MCF 10A (cell line): ENCODE data around the gene PAQR3. TPM values are rescaled to one million over a fixed set of nuclear protein-coding genes. Genes with fewer than 3 reads are reported as not detected.

Experiments used
- BruUV-seq: library from RNA; stranded (reverse); fragments of 400-500 nt; replicated peaks from 2 replicates; lab custom pipeline; 2021; lab: Mats Ljungman, UMichigan
- CTCF ChIA-PET: fragments of 300-600 bp; sonication (Branson Sonifier 250); formaldehyde crosslinking; extraction: SDS; loops from one replicate; lab custom pipeline; 2021; ENCODE audit warnings: antibody characterized with exemption, inconsistent platforms; lab: Yijun Ruan, JAX
- POLR2A ChIA-PET: fragments of 300-600, 350-650 bp; sonication (Branson Sonifier 250); formaldehyde crosslinking; extraction: SDS; loops from one replicate; lab custom pipeline; 2020; ENCODE audit warnings: antibody characterized with exemption, inconsistent platforms; lab: Yijun Ruan, JAX
- DNase-seq: peaks from one replicate; pipeline ENCODE4 v3.0.0-alpha.2; 2018; ENCODE audit not compliant: unreplicated experiment
- H3K27ac Mint-ChIP-seq: one replicate; pipeline ENCODE4 v1.8.0; 2022; ENCODE audit warnings: mild to moderate bottlenecking, low read depth, mixed read lengths; ENCODE audit not compliant: unreplicated experiment
- H3K27me3 Mint-ChIP-seq: one replicate; pipeline ENCODE4 v1.8.0; 2022; ENCODE audit warnings: mixed read lengths; ENCODE audit not compliant: insufficient read depth, unreplicated experiment
- H3K36me3 Mint-ChIP-seq: one replicate; pipeline ENCODE4 v1.8.0; 2022; ENCODE audit warnings: mild to moderate bottlenecking, moderate library complexity, mixed read lengths; ENCODE audit not compliant: insufficient read depth, unreplicated experiment
- H3K4me1 Mint-ChIP-seq: one replicate; pipeline ENCODE4 v1.8.0; 2022; ENCODE audit warnings: mixed read lengths; ENCODE audit not compliant: insufficient read depth, unreplicated experiment
- H3K4me3 Mint-ChIP-seq: one replicate; pipeline ENCODE4 v1.8.0; 2022; ENCODE audit warnings: mild to moderate bottlenecking, moderate library complexity, mixed read lengths; ENCODE audit not compliant: unreplicated experiment
- H3K9me3 Mint-ChIP-seq: one replicate; pipeline ENCODE4 v1.8.0; 2022; ENCODE audit warnings: mixed read lengths; ENCODE audit not compliant: unreplicated experiment
- intact Hi-C: fragments of 100-400 bp; cut with micrococcal nuclease; formaldehyde crosslinking; loops from 2 replicates; pipeline ENCODE4 v1.14.1; 2022
- total RNA-seq: library from RNA; stranded (reverse); gene quantifications from 2 replicates; pipeline ENCODE4 v1.2.3, GENCODE V29; 2022
- TF ChIP-seq, protein P1 (sequence below): fragments of 200-600 bp; IDR thresholded peaks from one replicate; pipeline ENCODE4 v1.8.0; 2022; ENCODE audit warnings: antibody characterized with exemption, mild to moderate bottlenecking; ENCODE audit not compliant: unreplicated experiment

Gene PAQR3
- total RNA-seq, 1 experiment from 2014 or later, result 11.2 TPM

DNA sequence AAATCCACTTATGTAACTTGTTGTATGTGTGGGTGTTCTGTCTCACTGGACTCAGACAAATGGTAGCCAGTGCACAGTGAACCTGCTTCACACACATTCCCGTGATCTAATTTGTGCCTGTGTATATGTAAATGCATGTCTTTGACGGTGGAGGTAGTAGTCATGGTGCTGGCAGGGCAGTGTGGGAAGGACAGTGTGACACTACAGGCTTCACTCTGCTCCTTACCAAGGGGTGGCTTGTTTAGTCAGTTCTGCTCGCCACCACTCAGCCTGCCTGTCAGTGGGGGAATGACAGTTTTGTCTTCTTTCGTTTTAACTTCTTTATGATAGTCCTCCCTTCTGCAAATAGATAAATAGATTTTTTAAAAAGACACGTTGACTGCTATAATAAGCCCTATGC, 17.7 kb upstream of the PAQR3 start:
- Mint-ChIP-seq H3K27ac (no peak overlapping the region), H3K36me3 (no peaks in the 10 kb centered on the region), H3K9me3 (no peaks in the 10 kb centered on the region), H3K4me1 (peaks cover 5% of the 10 kb centered on the region), H3K27me3 (no peaks in the 10 kb centered on the region), H3K4me3 (no peak overlapping the region)
- DNase-seq, result no peak
- ChIA-PET POLR2A (no interaction called here), CTCF (interaction anchor here (1.0 kb wide), 1 partner anchor 85 kb away, joined by 4 read pairs; no protein-coding TSS in a partner anchor)
- intact Hi-C loops, result no loop called here
- no TSS peak for BruUV-seq
- TF ChIP-seq, protein P1, sequence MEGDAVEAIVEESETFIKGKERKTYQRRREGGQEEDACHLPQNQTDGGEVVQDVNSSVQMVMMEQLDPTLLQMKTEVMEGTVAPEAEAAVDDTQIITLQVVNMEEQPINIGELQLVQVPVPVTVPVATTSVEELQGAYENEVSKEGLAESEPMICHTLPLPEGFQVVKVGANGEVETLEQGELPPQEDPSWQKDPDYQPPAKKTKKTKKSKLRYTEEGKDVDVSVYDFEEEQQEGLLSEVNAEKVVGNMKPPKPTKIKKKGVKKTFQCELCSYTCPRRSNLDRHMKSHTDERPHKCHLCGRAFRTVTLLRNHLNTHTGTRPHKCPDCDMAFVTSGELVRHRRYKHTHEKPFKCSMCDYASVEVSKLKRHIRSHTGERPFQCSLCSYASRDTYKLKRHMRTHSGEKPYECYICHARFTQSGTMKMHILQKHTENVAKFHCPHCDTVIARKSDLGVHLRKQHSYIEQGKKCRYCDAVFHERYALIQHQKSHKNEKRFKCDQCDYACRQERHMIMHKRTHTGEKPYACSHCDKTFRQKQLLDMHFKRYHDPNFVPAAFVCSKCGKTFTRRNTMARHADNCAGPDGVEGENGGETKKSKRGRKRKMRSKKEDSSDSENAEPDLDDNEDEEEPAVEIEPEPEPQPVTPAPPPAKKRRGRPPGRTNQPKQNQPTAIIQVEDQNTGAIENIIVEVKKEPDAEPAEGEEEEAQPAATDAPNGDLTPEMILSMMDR, result no peak

DNA sequence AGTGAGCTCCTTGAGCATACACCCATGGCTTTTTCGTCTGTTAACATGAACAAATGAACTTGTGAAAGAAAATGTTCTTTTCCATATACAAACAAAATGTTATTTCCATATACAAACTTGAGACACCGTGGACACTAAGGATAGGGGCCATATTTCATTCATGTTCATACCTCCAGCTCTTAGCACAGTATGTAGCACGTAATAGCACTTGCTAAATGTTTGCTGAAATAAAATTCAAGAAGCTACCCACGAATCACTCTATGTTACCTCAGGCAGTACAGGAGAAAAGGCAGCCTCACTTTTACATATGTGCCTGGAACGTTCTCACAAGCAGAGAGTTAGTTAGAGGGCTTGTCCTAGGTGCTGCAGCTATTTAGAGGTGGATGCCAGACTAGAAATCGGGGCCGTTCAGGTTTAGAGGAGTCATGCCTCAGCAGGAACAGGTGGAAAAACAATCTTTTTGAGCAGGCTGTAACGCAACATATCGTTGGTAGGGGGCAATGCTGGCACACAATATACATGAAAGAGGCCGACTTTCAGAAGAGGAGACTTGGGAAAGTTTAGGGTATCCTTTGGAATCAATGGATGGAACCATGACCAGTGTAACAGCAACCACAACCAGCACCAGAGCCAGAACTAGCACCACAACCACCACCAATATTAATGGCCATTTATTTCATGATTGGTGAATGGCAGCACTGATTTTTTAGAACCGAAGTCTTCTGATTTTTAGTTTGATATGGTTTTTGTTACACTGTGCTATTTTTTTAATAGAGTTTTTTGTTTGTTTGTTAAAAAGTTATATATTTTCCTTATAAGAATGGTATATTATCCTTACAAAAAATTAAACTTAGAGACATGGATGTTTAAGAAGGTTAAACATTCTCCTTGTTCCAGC, 14.8 kb upstream of the PAQR3 start:
- Mint-ChIP-seq H3K4me3 (no peak overlapping the region), H3K4me1 (no peaks in the 10 kb centered on the region), H3K9me3 (no peaks in the 10 kb centered on the region), H3K36me3 (no peaks in the 10 kb centered on the region), H3K27ac (no peak overlapping the region), H3K27me3 (no peaks in the 10 kb centered on the region)
- TF ChIP-seq, protein P1, result peak; percentile 43
- CTCF ChIA-PET, result interaction anchor here (0.6 to 4.0 kb wide), 23 partner anchors 10 to 1405 kb away, joined by 3 to 58 read pairs (median 4); partner anchors contain the start of gene PAQR3
- BruUV-seq, result no TSS peak
- intact Hi-C loops, result loop anchor here (5.0 kb wide), 2 partner anchors 88 to 1368 kb away; no protein-coding TSS in a partner anchor
- POLR2A ChIA-PET, result interaction anchor here (0.5 to 1.1 kb wide), 4 partner anchors 9 to 1259 kb away, joined by 3 to 4 read pairs (median 3); partner anchors contain the start of gene PAQR3
- peak; percentile 45 for DNase-seq

DNA sequence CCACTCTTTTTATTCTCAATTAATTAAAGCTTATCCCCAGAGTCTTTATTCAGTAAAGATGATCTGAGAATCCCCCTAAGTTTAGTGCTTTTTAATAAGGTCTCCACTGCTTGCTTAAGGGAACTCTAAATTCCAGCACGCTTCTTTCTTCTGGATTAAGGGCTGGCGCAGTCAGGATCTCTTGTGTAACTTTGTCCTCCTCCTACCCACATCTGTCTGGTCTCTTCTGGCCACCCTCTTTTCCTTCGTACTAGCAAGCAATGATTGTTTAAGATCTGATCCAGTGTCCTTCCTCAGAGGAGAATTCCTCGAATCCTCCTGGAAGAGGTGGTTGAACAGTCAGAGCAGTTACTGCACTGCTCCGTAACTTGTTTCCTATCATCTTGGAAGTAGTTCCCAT, 14.0 kb upstream of the PAQR3 start:
- Mint-ChIP-seq H3K9me3 (no peaks in the 10 kb centered on the region), H3K36me3 (no peaks in the 10 kb centered on the region), H3K27me3 (no peaks in the 10 kb centered on the region), H3K4me1 (no peaks in the 10 kb centered on the region), H3K4me3 (no peak overlapping the region), H3K27ac (no peak overlapping the region)
- TF ChIP-seq, protein P1, result no peak
- intact Hi-C loops, result loop anchor here (5.0 kb wide), 2 partner anchors 89 to 1369 kb away; no protein-coding TSS in a partner anchor
- DNase-seq, result no peak
- BruUV-seq, result no TSS peak
- POLR2A ChIA-PET, result interaction anchor here (1.0 to 1.1 kb wide), 3 partner anchors 8 to 1231 kb away, joined by 3 to 4 read pairs (median 3); partner anchors contain the start of gene PAQR3
- CTCF ChIA-PET, result interaction anchor here (0.6 to 4.0 kb wide), 31 partner anchors 8 to 1406 kb away, joined by 3 to 58 read pairs (median 4); partner anchors contain the start of gene PAQR3
